GM23248 (cell line): ENCODE data around the gene ARHGEF25.

ENCODE experiments used
- EZH2 ChIP-seq: fragments of 200-600 bp; sonication (generic); IDR thresholded peaks from 2 replicates; pipeline ENCODE4 v1.6.1; 2018; ENCODE audit warnings: antibody characterized with exemption, mild to moderate bottlenecking; ENCODE audit not compliant: insufficient read depth, poor library complexity, severe bottlenecking
- EZH2phosphoT487 ChIP-seq: fragments of 200-600 bp; sonication (generic); IDR thresholded peaks from 2 replicates; pipeline ENCODE4 v1.6.1; 2018; ENCODE audit warnings: antibody characterized with exemption, moderate library complexity, mild to moderate bottlenecking, low read depth; ENCODE audit not compliant: insufficient read depth

DNA sequence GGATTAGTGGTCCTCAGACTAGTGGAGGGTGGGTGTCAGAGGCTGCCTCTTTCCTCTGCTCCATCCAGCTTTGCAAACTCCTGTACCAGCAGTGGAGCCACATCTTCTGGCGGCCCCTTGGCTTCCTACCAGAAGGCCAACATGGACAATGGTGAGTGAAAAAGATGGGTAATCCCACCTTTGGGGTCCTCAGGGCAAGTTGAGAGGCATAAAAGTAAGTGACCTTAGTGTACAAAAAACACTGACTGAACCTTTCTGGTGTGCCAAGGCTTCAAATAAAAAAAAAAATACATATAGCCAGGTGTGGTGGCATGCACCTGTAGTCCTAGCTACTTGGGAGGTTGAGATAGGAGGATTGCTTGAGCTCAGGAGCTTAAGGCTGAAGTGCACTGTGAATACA is 29.4 kb upstream of the ARHGEF25 start:
- TF ChIP-seq EZH2phosphoT487 (no peak), EZH2 (no peak)
